Common myeloid progenitor, CD34-positive (primary cell): ENCODE data around the gene FAM32A.

Source experiments
- CTCF ChIA-PET: fragments of 350-600 bp; sonication (Branson Sonifier 250); formaldehyde crosslinking; loops from one replicate; lab custom pipeline; 2021; ENCODE audit warnings: antibody characterized with exemption; lab: Charles Lee
- POLR2A ChIA-PET: fragments of 350-600 bp; sonication (Branson Sonifier 250); formaldehyde crosslinking; loops from one replicate; lab custom pipeline; 2021; ENCODE audit warnings: antibody characterized with exemption; lab: Charles Lee
- DNase-seq, 3 donors: peaks; one replicate each; pipeline versions ENCODE4 v3.0.0 to v3.0.0-alpha.2; 2013
- H3K27ac ChIP-seq, 2 experiments: 1 replicate in 1 of 2; 2 replicates in 1 of 2; pipeline ENCODE4 v1.7.0; 2013; ENCODE audit warnings: inconsistent platforms in 2 of 2, low read length in 2 of 2, mild to moderate bottlenecking in 2 of 2, low read depth in 1 of 2, moderate library complexity in 1 of 2; ENCODE audit not compliant: severe bottlenecking in 2 of 2, insufficient read depth in 1 of 2, poor library complexity in 1 of 2
- H3K27me3 ChIP-seq, 5 experiments: replicated peaks in 2 of 5; 1 replicate in 3 of 5; 2 replicates in 2 of 5; pipeline versions ENCODE4 v1.6.1 to v1.7.0; 2013; ENCODE audit warnings: low read length in 4 of 5, mild to moderate bottlenecking in 2 of 5, moderate library complexity in 2 of 5, inconsistent platforms in 1 of 5; ENCODE audit not compliant: insufficient read depth in 5 of 5, control insufficient read depth in 4 of 5
- H3K36me3 ChIP-seq, 4 experiments: 1 replicate in 2 of 4; 2 replicates in 2 of 4; pipeline versions ENCODE4 v1.6.1 to v1.7.0; 2013; ENCODE audit warnings: low read length in 3 of 4, control low read depth in 1 of 4, mild to moderate bottlenecking in 1 of 4; ENCODE audit not compliant: control insufficient read depth in 4 of 4, insufficient read depth in 4 of 4
- H3K4me1 ChIP-seq, 4 experiments: 1 replicate in 3 of 4; 2 replicates in 1 of 4; pipeline versions ENCODE4 v1.6.1 to v1.7.1; 2013; ENCODE audit warnings: low read length in 3 of 4, mild to moderate bottlenecking in 3 of 4, control low read depth in 1 of 4, inconsistent platforms in 1 of 4, moderate library complexity in 1 of 4; ENCODE audit not compliant: control insufficient read depth in 4 of 4, insufficient read depth in 4 of 4; ENCODE audit errors: control extremely low read depth in 1 of 4
- H3K4me3 ChIP-seq, 7 experiments: 1 replicate in 4 of 7; 2 replicates in 3 of 7; pipeline versions ENCODE4 v1.5.1 to v1.7.0; 2013; ENCODE audit warnings: mild to moderate bottlenecking in 7 of 7, low read length in 6 of 7, moderate library complexity in 6 of 7, inconsistent platforms in 2 of 7, low read depth in 2 of 7, control low read depth in 1 of 7; ENCODE audit not compliant: insufficient read depth in 4 of 7, control insufficient read depth in 1 of 7; ENCODE audit errors: extremely low read depth in 1 of 7
- H3K9me3 ChIP-seq, 5 experiments: 1 replicate in 4 of 5; 2 replicates in 1 of 5; pipeline versions ENCODE4 v1.6.1 to v1.7.1; 2013; ENCODE audit warnings: low read length in 4 of 5, mild to moderate bottlenecking in 2 of 5, inconsistent platforms in 1 of 5, low read depth in 1 of 5, moderate library complexity in 1 of 5; ENCODE audit not compliant: control insufficient read depth in 4 of 5, insufficient read depth in 2 of 5; ENCODE audit errors: control extremely low read depth in 1 of 5
- WGBS: methylation state at CpG from one replicate; pipeline ENCODE4 v1.1.5; 2013; ENCODE audit not compliant: insufficient coverage; 5-methylcytosine and 5-hydroxymethylcytosine counted together

The FAM32A gene

GRCh38 chr19:16227837-16228636, 42.8 kb downstream of the FAM32A start:
- Histone ChIP-seq H3K4me1 (peaks cover 0 to 2% (median 0%) of the 10 kb centered on the region in 4 experiments), H3K27me3 (no peaks in the 10 kb centered on the region), H3K27ac (no peak overlapping the region), H3K9me3 (peaks cover 0 to under 1% (median 0%) of the 10 kb centered on the region in 5 experiments), H3K4me3 (no peak overlapping the region), H3K36me3 (peaks cover 17 to 93% (median 67%) of the 10 kb centered on the region in 4 experiments)
- DNase-seq = no peak
- ChIA-PET POLR2A (no interaction called here), CTCF (interaction anchor here (1.7 kb wide), 1 partner anchor 10 kb away, joined by 3 read pairs; no protein-coding TSS in a partner anchor)
- 95% methylated on average over 19 of the region's 21 CpGs for WGBS

GRCh38 chr19:16228637-16229321, 43.6 kb downstream of the FAM32A start:
- Histone ChIP-seq H3K27ac (no peak overlapping the region), H3K4me3 (no peak overlapping the region), H3K36me3 (peaks cover 12 to 91% (median 65%) of the 10 kb centered on the region in 4 experiments), H3K9me3 (no peaks in the 10 kb centered on the region), H3K27me3 (no peaks in the 10 kb centered on the region), H3K4me1 (peaks cover 0 to 2% (median 0%) of the 10 kb centered on the region in 4 experiments)
- 90% methylated on average over 19 of the region's 21 CpGs for WGBS
- ChIA-PET POLR2A (no interaction called here), CTCF (interaction anchor here (1.1 to 1.7 kb wide), 2 partner anchors 9 to 134 kb away, joined by 3 to 5 read pairs; no protein-coding TSS in a partner anchor)
- no peak for DNase-seq

- peaks cover 12 to 91% (median 65%) of the 10 kb centered on the region in 4 experiments for H3K36me3 ChIP-seq
- H3K27ac ChIP-seq = no peak overlapping the region
- H3K4me3 ChIP-seq = no peak overlapping the region
- ChIA-PET POLR2A (no interaction called here), CTCF (interaction anchor here (0.8 to 1.1 kb wide), 2 partner anchors 18 to 134 kb away, joined by 3 to 5 read pairs; no protein-coding TSS in a partner anchor)
- H3K4me1 ChIP-seq = peaks cover 0 to 2% (median 0%) of the 10 kb centered on the region in 4 experiments
- H3K27me3 ChIP-seq = no peaks in the 10 kb centered on the region
- 96% methylated on average over 9 of the region's 9 CpGs for whole genome bisulfite sequencing
- H3K9me3 ChIP-seq = no peaks in the 10 kb centered on the region
- DNase-seq = no peak
Observed at GRCh38 chr19:16229322-16229641, 44.1 kb downstream of the FAM32A start.

GRCh38 chr19:16232127-16232526, 46.9 kb downstream of the FAM32A start:
- DNase-seq = no peak
- ChIA-PET CTCF (no interaction called here), POLR2A (no interaction called here)
- Histone ChIP-seq H3K9me3 (no peaks in the 10 kb centered on the region), H3K27me3 (no peaks in the 10 kb centered on the region), H3K36me3 (peaks cover 16 to 89% (median 60%) of the 10 kb centered on the region in 4 experiments), H3K27ac (no peak overlapping the region), H3K4me3 (no peak overlapping the region), H3K4me1 (peaks cover 0 to 3% (median under 1%) of the 10 kb centered on the region in 4 experiments)
- 96% methylated on average over 15 of the region's 16 CpGs for WGBS

GRCh38 chr19:16232568-16232967, 47.4 kb downstream of the FAM32A start:
- peaks cover 16 to 84% (median 57%) of the 10 kb centered on the region in 4 experiments for H3K36me3 ChIP-seq
- WGBS = 98% methylated on average over 13 of the region's 13 CpGs
- peaks cover under 1 to 7% (median 1%) of the 10 kb centered on the region in 4 experiments for H3K4me1 ChIP-seq
- no peaks in the 10 kb centered on the region for H3K27me3 ChIP-seq
- H3K4me3 ChIP-seq = no peak overlapping the region
- H3K27ac ChIP-seq = no peak overlapping the region
- DNase-seq = no peak
- CTCF ChIA-PET = interaction anchor here (0.5 kb wide), 1 partner anchor 87 kb away, joined by 3 read pairs; no protein-coding TSS in a partner anchor
- POLR2A ChIA-PET = no interaction called here
- no peaks in the 10 kb centered on the region for H3K9me3 ChIP-seq

- no peaks in the 10 kb centered on the region for H3K9me3 ChIP-seq
- no peaks in the 10 kb centered on the region for H3K27me3 ChIP-seq
- ChIA-PET CTCF (interaction anchor here (0.5 kb wide), 1 partner anchor 88 kb away, joined by 3 read pairs; no protein-coding TSS in a partner anchor), POLR2A (no interaction called here)
- H3K36me3 ChIP-seq = peaks cover 15 to 78% (median 51%) of the 10 kb centered on the region in 4 experiments
- no peak for DNase-seq
- H3K27ac ChIP-seq = no peak overlapping the region
- H3K4me3 ChIP-seq = no peak overlapping the region
- WGBS = over 99% methylated on average over 14 of the region's 19 CpGs
- peaks cover 5 to 14% (median 7%) of the 10 kb centered on the region in 4 experiments for H3K4me1 ChIP-seq
Observed at GRCh38 chr19:16233081-16233776, 48.0 kb downstream of the FAM32A start.
